ENCODE measurements around the gene CALHM1.

Gene CALHM1

GRCh38 chr10:103455235-103455634 lies 3.5 kb downstream of the CALHM1 start:
- DNase-seq (no peak), ATAC-seq (replicated peaks) (no peak)
- Mint-ChIP-seq H3K27ac (no peak overlapping the region), H3K27me3 (peaks cover 7 to 18% of the 10 kb centered on the region in 2 donors), H3K4me1 (peaks cover 20 to 21% of the 10 kb centered on the region in 2 donors), H3K4me3 (no peak overlapping the region), H3K9me3 (no peaks in the 10 kb centered on the region), H3K36me3 (peaks cover 5 to 11% of the 10 kb centered on the region in 2 donors)

DNA sequence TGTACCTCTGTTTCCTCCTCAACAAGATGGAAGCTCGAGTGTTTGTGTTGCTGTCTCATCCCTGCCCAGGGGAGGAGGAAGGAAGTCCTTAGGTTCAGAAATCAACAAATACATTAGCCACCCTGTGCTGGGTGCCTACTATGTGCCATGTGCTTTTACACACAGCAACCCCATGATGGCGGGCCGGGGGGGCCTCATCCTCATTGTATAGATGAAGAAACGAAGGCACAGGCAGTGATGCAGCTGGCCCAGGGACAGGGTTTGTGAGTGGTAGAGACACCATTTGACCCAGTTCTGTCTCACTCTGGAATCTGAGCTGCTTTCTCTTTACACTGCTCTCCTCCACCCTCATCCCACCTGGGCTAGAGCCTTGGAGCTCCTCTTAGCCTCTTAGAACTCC lies 4.7 kb downstream of the CALHM1 start:
- H3K27me3 Mint-ChIP-seq, result peaks cover 15 to 18% of the 10 kb centered on the region in 2 donors
- ATAC-seq (replicated peaks), result no peak
- no peaks in the 10 kb centered on the region for H3K9me3 Mint-ChIP-seq
- peaks cover 14 to 22% of the 10 kb centered on the region in 2 donors for H3K36me3 Mint-ChIP-seq
- H3K4me3 Mint-ChIP-seq, result no peak overlapping the region
- no peak overlapping the region for H3K27ac Mint-ChIP-seq
- H3K4me1 Mint-ChIP-seq, result peaks cover 20 to 29% of the 10 kb centered on the region in 2 donors
- no peak for DNase-seq

- Mint-ChIP-seq H3K9me3 (no peaks in the 10 kb centered on the region), H3K27me3 (peaks cover 15 to 18% of the 10 kb centered on the region in 2 donors), H3K27ac (peak overlapping the region; percentile 91), H3K4me1 (peaks cover 20 to 31% of the 10 kb centered on the region in 2 donors), H3K4me3 (peak overlapping the region; percentile 87 to 92), H3K36me3 (peaks cover 22 to 32% of the 10 kb centered on the region in 2 donors)
- ATAC-seq (replicated peaks) (no peak), DNase-seq (no peak)
Observed at GRCh38 chr10:103452506-103453230, 6.0 kb downstream of the CALHM1 start.

DNA sequence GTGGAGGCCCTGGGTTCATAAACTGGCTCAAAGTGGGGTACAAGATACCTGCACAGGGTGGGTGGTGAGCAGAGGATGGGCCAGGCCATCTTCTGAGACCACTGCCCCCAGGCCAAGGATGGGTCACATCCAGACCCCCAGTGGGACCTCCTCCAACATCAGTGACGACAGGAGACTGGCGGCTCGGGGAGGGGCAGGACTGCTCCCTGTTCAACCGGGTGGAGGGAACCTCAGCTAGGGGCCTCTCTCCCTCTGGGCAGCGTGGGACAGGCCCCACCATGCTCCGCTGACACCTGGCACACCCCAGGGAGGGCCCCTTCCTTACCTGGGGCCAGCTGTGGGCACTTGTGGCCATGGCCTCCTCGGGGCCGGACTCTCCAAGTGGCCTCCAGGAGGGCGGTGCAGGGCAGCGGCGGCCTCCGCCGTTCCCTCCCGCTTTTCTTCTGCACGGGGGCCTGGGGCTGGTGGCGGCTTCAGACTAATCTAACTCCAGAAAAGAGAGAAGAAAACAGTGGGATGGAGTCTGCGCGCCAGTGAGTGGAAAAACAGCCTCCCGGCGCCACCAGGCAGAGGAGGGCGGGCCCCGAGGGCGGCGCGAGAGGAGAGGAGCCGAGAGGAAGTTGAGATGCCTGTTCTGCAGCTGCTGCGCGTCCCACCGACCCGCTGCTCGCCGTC lies 6.7 kb downstream of the CALHM1 start, which contains the start of gene CALHM2:
Gene CALHM2, minus strand, starts transcription at position 540 of the 675 bp plus-strand sequence. CDS start 2,429 bp downstream, outside the sequence.
- Mint-ChIP-seq H3K4me3 (peak within 1 kb of the TSS; percentile 87 to 92), H3K4me1 (peaks cover 20 to 31% of the 10 kb centered on the region in 2 donors), H3K36me3 (peaks cover 23 to 40% of the 10 kb centered on the region in 2 donors), H3K9me3 (no peaks in the 10 kb centered on the region), H3K27me3 (peaks cover 15 to 18% of the 10 kb centered on the region in 2 donors), H3K27ac (peak within 1 kb of the TSS; percentile 91)
- ATAC-seq (replicated peaks), result peak; percentile 84 to 85
- peak; percentile 43 for DNase-seq

GRCh38 chr10:103451091-103451813 lies 7.4 kb downstream of the CALHM1 start:
- Mint-ChIP-seq H3K9me3 (no peaks in the 10 kb centered on the region), H3K4me3 (peak overlapping the region; percentile 61 to 92), H3K4me1 (peaks cover 20 to 31% of the 10 kb centered on the region in 2 donors), H3K27me3 (peaks cover 15 to 18% of the 10 kb centered on the region in 2 donors), H3K36me3 (peaks cover 26 to 45% of the 10 kb centered on the region in 2 donors), H3K27ac (peak overlapping the region; percentile 52)
- ATAC-seq (replicated peaks), result peak; percentile 17 to 30
- DNase-seq, result no peak

GRCh38 chr10:103450201-103450695 lies 8.5 kb downstream of the CALHM1 start:
- Mint-ChIP-seq H3K27me3 (peaks cover 15 to 18% of the 10 kb centered on the region in 2 donors), H3K4me1 (peaks cover 20 to 31% of the 10 kb centered on the region in 2 donors)

GRCh38 chr10:103449208-103450144 lies 9.2 kb downstream of the CALHM1 start:
- no peak for DNase-seq
- H3K4me1 Mint-ChIP-seq, result peaks cover 20 to 31% of the 10 kb centered on the region in 2 donors
- no peaks in the 10 kb centered on the region for H3K9me3 Mint-ChIP-seq
- H3K36me3 Mint-ChIP-seq, result peaks cover 35 to 61% of the 10 kb centered on the region in 2 donors
- H3K27ac Mint-ChIP-seq, result peak overlapping the region; percentile 56
- H3K4me3 Mint-ChIP-seq, result peak overlapping the region in 1 of 2 donors; percentile 25
- ATAC-seq (replicated peaks), result no peak
- H3K27me3 Mint-ChIP-seq, result peaks cover 14 to 15% of the 10 kb centered on the region in 2 donors

More at GRCh38 chr10:103450201-103450695, 8.5 kb downstream of the CALHM1 start:
- Mint-ChIP-seq H3K9me3 (no peaks in the 10 kb centered on the region), H3K4me3 (no peak overlapping the region), H3K27ac (peak overlapping the region; percentile 47), H3K36me3 (peaks cover 31 to 55% of the 10 kb centered on the region in 2 donors)
- DNase-seq (no peak), ATAC-seq (replicated peaks) (no peak)

DNA sequence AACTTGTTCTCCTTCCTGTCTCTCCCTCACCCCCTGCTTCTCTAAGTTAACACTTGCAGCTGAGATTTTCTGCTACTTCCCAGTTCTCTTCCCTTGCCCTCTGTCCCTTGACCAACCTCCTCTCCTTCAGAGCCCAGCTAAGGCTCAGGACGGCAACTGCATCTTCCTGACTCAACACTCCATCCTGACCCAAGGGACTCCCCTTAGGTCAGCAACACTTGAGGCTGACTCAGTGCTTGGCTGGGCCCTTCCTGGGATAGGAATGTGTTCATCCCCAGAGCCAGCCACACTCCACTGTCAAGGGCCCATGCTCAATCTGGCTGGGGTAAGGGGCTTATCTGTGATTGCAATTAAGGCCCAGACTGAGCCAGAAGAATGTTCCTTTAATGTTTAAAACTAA lies 10.0 kb downstream of the CALHM1 start:
- Mint-ChIP-seq H3K36me3 (peaks cover 41 to 68% of the 10 kb centered on the region in 2 donors), H3K4me1 (peaks cover 20 to 31% of the 10 kb centered on the region in 2 donors), H3K4me3 (no peak overlapping the region), H3K9me3 (no peaks in the 10 kb centered on the region), H3K27me3 (peaks cover 12 to 15% of the 10 kb centered on the region in 2 donors), H3K27ac (no peak overlapping the region)
- DNase-seq, result no peak
- ATAC-seq (replicated peaks), result no peak

DNA sequence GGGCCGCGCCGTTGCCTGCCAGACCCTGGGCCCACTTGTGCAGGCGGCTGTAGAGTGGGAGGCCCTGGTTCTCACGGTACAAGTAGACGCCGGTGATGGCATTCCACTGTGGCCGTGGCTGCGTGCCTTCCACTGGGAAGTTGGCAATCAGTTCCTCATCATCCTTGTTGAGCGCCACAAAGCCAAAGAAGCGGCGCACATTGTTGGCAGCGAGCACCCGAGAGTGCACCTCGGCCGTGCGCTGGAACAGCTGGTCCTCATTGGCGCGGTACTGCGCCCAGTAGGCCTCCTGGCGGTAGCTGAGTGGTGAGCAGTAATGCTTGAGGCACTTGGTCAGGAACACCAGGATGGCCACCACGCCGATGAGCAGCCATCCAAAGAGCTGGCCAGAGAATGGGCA lies 11.5 kb downstream of the CALHM1 start:
- H3K27me3 Mint-ChIP-seq, result peaks cover 0 to 11% of the 10 kb centered on the region in 2 donors
- H3K36me3 Mint-ChIP-seq, result peaks cover 47 to 81% of the 10 kb centered on the region in 2 donors
- H3K4me3 Mint-ChIP-seq, result no peak overlapping the region
- H3K27ac Mint-ChIP-seq, result no peak overlapping the region
- DNase-seq (no peak), ATAC-seq (replicated peaks) (no peak)
- H3K9me3 Mint-ChIP-seq, result no peaks in the 10 kb centered on the region
- H3K4me1 Mint-ChIP-seq, result peaks cover 13 to 25% of the 10 kb centered on the region in 2 donors

GRCh38 chr10:103445767-103446567 lies 12.7 kb downstream of the CALHM1 start:
- Mint-ChIP-seq H3K27ac (no peak overlapping the region), H3K4me1 (peaks cover 3 to 18% of the 10 kb centered on the region in 2 donors), H3K9me3 (no peaks in the 10 kb centered on the region), H3K4me3 (no peak overlapping the region), H3K27me3 (peaks cover 0 to 8% of the 10 kb centered on the region in 2 donors), H3K36me3 (peaks cover 50 to 83% of the 10 kb centered on the region in 2 donors)
- no peak for DNase-seq
- ATAC-seq (replicated peaks), result no peak

DNA sequence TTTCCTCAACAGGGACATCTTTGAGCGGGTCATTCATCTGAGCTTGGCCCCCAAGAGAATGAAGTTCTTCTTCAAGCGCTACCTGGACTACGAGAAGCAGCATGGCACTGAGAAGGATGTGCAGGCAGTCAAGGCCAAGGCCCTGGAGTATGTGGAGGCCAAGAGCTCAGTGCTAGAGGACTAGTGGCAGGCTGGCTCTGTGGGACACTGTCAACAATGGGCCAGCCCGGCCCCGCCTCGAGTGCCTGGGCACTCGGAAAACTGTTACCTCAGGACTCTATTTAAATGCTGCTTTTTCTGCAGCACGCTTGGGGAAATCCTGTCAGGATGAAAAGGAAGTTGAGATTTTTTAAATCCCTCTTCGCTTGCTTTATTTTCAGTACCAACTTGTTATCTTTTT lies 13.3 kb downstream of the CALHM1 start:
- H3K9me3 Mint-ChIP-seq, result no peaks in the 10 kb centered on the region
- H3K4me3 Mint-ChIP-seq, result no peak overlapping the region
- ATAC-seq (replicated peaks), result no peak
- H3K4me1 Mint-ChIP-seq, result peaks cover 0 to 13% of the 10 kb centered on the region in 2 donors
- H3K27me3 Mint-ChIP-seq, result peaks cover 0 to 8% of the 10 kb centered on the region in 2 donors
- DNase-seq, result no peak
- peaks cover 52 to 83% of the 10 kb centered on the region in 2 donors for H3K36me3 Mint-ChIP-seq
- H3K27ac Mint-ChIP-seq, result no peak overlapping the region

DNA sequence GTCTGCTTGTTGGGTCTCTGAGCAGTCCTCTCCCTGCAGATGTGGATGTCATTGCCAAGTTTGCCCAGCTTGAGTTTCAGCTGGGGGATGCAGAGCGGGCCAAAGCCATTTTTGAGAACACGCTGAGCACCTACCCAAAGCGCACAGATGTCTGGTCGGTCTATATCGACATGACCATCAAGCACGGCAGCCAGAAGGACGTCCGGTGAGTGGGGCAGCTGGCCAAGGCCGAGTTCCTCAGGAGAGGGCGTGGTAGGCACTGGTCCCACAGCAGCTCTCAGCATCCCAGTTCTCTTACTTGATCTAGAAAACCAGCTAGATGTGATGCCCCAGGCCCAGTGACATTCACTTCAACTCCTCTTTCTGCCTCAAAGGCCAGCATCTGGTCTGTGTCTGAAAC lies 14.2 kb downstream of the CALHM1 start:
- peaks cover 54 to 84% of the 10 kb centered on the region in 2 donors for H3K36me3 Mint-ChIP-seq
- no peak overlapping the region for H3K4me3 Mint-ChIP-seq
- H3K9me3 Mint-ChIP-seq, result no peaks in the 10 kb centered on the region
- H3K4me1 Mint-ChIP-seq, result peaks cover 0 to 7% of the 10 kb centered on the region in 2 donors
- no peak for ATAC-seq (replicated peaks)
- peak overlapping the region; percentile 25 for H3K27ac Mint-ChIP-seq
- peaks cover 0 to 3% of the 10 kb centered on the region in 2 donors for H3K27me3 Mint-ChIP-seq
- DNase-seq, result no peak

All from stimulated activated naive B cell treated with anti-CD40 and anti-IgM and Interleukin-4, amounts not matched to agents 10 μg/mL and 1 μg/mL and 100 μg/mL, for 72 hours (primary cell).